SJCRH30 (cell line): Measurements from ENCODE around the gene RARB. TPM values are rescaled to one million over a fixed set of nuclear protein-coding genes. Genes with fewer than 3 reads are reported as not detected.
A peak's percentile ranks its signal among the peaks of the same experiment; 100 is the strongest.

ENCODE experiments used
- DNase-seq, 2 experiments: peaks; one replicate each; pipeline ENCODE4 v3.0.0-alpha.2; 2015 to 2020
- H3K27ac ChIP-seq: fragments of 250-450 bp; sonication (Bioruptor Pico); 2 replicates; pipeline ENCODE4 v1.5.1; 2020; ENCODE audit warnings: mild to moderate bottlenecking, moderate library complexity
- H3K27me3 ChIP-seq: fragments of 250-450 bp; sonication (Bioruptor Pico); 2 replicates; pipeline ENCODE4 v1.5.1; 2020; ENCODE audit warnings: mild to moderate bottlenecking, moderate library complexity
- H3K36me3 ChIP-seq: fragments of 250-450 bp; sonication (Bioruptor Pico); 2 replicates; pipeline ENCODE4 v1.5.1; 2020; ENCODE audit warnings: mild to moderate bottlenecking, moderate library complexity
- H3K4me1 ChIP-seq: fragments of 250-450 bp; sonication (Bioruptor Pico); 2 replicates; pipeline ENCODE4 v1.5.1; 2020; ENCODE audit warnings: mild to moderate bottlenecking, moderate library complexity
- H3K4me3 ChIP-seq: fragments of 250-450 bp; sonication (Bioruptor Pico); 2 replicates; pipeline ENCODE4 v1.5.1; 2020; ENCODE audit warnings: mild to moderate bottlenecking, moderate library complexity
- H3K9me3 ChIP-seq: fragments of 250-450 bp; sonication (Bioruptor Pico); replicated peaks from 2 replicates; pipeline ENCODE4 v1.5.1; 2020; ENCODE audit warnings: mild to moderate bottlenecking, moderate library complexity
- total RNA-seq: library from RNA; depleted of rRNA; stranded (reverse); fragments of >200 nt; shearing (Covaris generic); gene quantifications from 2 replicates; pipeline ENCODE4 v1.2.3, GENCODE V29; 2014

The RARB gene
- total RNA-seq, 1 experiment from 2014 or later = 0.18 TPM

DNA sequence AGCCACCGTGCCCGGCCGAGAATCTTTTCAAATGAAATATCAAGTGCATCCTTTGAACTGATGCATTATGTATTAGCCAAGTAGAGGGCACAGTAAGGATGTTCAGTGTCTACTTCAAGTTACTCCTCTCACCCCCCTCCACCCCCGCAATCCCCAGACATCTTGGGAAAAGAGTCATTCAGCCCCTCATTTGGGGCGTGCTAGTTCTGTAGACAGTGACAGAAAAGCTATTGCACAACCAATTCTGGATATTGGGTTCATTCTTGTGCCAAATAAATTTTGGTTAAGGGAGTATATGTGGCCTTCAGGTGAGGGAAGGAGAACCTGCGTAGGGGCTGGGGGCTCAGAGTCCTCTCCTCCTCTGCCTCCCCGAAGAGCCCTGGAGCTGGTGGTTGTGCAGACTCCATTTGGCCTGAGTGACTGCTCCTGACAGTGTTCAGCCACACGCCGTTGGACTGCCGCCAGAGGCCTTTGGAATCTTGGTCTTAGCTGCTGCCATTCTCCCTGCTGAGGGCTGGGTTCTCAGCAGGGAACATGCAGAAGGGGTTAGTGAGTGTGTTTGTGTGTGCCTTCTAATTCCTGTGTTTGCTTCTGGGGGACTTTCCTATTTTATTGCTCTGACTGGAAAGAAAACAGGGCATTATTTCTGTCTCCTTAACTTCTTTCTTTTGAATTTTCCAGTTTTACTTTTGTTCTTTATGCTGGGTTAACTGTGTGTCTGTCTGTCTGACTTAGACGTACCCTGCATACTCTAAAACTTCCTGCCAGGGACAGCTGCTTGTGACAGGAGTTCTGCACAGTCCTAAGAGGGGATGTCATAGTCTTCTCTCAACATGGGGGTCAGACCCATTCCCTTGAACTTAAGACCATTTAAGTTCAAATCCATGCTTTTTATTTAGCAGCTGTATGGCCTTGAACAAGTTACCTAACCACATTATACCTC is 21.0 kb downstream of the RARB start:
- no peaks in the 10 kb centered on the region for H3K9me3 ChIP-seq
- H3K27ac ChIP-seq = no peak overlapping the region
- no peaks in the 10 kb centered on the region for H3K4me1 ChIP-seq
- peak; percentile 57 to 63 for DNase-seq
- no peaks in the 10 kb centered on the region for H3K36me3 ChIP-seq
- H3K4me3 ChIP-seq = no peak overlapping the region
- H3K27me3 ChIP-seq = peaks cover 12% of the 10 kb centered on the region; the same call in 1 of the 2 replicates

- Histone ChIP-seq H3K36me3 (no peaks in the 10 kb centered on the region), H3K4me1 (no peaks in the 10 kb centered on the region), H3K4me3 (no peak overlapping the region), H3K27ac (no peak overlapping the region), H3K9me3 (no peaks in the 10 kb centered on the region), H3K27me3 (peaks cover 16% of the 10 kb centered on the region; the same call in 1 of the 2 replicates)
- no peak for DNase-seq
Measured at GRCh38 chr3:25449857-25450256, 21.8 kb downstream of the RARB start.

DNA sequence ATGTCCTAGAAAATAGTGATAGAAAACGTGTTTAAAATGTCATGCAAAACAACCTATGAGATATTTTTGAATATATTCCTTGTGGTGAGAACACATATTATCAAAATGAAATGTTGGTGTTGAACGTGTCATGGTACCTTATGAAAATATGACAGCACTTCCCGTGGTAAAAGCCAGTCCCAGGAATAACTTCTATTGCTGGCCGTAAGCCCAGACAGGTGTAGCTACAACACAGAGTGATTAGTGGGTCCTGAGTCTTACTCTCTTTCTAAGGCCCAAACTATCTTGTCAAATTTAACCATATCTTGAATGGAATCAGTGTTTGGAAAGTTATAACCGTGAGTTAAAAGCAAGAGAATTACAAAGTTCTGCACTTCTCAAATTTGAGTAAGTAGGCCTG is 24.1 kb downstream of the RARB start:
- no peak for DNase-seq
- H3K27ac ChIP-seq = no peak overlapping the region
- H3K4me1 ChIP-seq = no peaks in the 10 kb centered on the region

DNA sequence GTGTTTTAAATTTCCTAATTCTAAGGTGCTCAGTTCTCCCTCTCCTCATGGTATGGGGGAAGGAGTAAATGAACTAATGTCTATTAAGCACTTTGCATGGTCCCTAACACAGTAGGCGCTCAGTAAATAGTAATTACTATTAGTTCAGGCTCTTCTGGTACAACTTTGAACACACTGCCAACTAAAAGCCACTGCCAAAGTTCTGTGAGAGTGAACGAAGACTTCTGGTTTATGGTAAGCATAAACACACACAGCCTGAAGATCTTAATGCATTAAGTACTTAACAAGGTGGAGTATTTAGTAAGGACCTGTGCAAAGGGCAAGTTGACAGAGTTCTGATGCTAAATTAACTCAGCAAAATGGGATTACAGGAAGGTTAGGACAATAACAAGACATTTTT is 24.7 kb downstream of the RARB start:
- Histone ChIP-seq H3K27me3 (peaks cover 16% of the 10 kb centered on the region; the same call in 1 of the 2 replicates), H3K4me3 (no peak overlapping the region), H3K4me1 (no peaks in the 10 kb centered on the region), H3K9me3 (no peaks in the 10 kb centered on the region), H3K27ac (no peak overlapping the region), H3K36me3 (no peaks in the 10 kb centered on the region)
- DNase-seq = no peak

More for the DNA sequence above, 24.1 kb downstream of the RARB start:
- H3K4me3 ChIP-seq = no peak overlapping the region
- H3K9me3 ChIP-seq = no peaks in the 10 kb centered on the region
- H3K36me3 ChIP-seq = no peaks in the 10 kb centered on the region
- H3K27me3 ChIP-seq = peaks cover 16% of the 10 kb centered on the region; the same call in 1 of the 2 replicates

DNA sequence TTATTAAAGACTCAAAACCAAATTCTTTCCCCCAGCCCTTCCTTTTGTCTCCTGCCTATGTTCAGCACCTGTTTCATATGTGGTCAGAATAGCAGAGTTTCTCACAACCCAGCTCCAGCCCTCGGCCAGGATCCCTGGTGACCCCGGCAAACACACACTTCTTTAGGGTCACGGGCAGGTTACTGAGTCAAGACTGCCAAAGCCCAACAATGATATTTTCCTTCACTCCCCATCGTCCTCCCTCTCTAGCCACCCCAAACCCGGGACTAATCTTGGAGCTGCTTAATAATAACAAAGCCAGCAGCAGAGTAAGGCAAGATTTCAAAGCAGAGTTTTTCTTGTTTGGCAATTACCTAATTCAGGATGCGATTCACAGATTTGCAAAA is 25.5 kb downstream of the RARB start:
- no peak overlapping the region for H3K27ac ChIP-seq
- no peak for DNase-seq
- no peaks in the 10 kb centered on the region for H3K36me3 ChIP-seq
- no peaks in the 10 kb centered on the region for H3K4me1 ChIP-seq
- no peaks in the 10 kb centered on the region for H3K9me3 ChIP-seq
- H3K27me3 ChIP-seq = peaks cover 16% of the 10 kb centered on the region; the same call in 1 of the 2 replicates
- H3K4me3 ChIP-seq = no peak overlapping the region

- Histone ChIP-seq H3K27ac (no peak overlapping the region), H3K4me3 (no peak overlapping the region), H3K4me1 (no peaks in the 10 kb centered on the region), H3K36me3 (no peaks in the 10 kb centered on the region), H3K9me3 (no peaks in the 10 kb centered on the region), H3K27me3 (peaks cover 16% of the 10 kb centered on the region; the same call in 1 of the 2 replicates)
- DNase-seq = no peak
Measured at GRCh38 chr3:25454005-25454927, 26.2 kb downstream of the RARB start.

DNA sequence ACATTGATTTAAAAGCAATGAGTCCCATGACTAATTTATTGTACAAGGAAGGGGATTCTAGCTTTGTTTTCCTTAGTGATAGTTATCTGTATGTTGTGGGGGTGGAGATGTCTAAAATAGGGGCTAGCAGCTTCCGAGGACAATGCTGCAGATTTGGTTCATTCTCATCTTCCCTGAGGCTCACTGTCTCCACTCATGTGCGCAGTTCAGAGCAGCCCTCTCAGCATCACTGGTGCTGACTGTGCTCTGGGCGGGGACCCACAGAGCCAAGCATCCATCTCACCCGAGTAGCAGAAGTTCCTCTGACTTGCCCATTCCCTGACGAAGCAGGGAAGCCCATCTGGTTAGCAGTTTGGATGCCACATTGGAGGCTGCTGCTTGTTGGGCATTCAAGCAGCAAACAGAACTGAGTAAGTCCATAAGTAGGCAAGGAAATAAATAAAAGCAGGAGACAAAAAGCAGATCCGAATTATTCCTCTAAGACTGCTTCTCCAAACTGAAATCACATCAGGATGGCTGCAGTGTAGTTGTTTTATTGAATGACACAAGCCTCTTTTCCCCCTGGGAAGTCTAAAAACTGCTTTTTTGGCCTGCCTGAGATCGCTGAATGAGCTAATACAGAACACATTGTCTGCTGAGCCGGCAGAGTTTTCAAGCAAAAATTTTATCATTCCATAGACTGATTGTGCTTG is 27.5 kb downstream of the RARB start:
- H3K27me3 ChIP-seq = peaks cover 16% of the 10 kb centered on the region; the same call in 1 of the 2 replicates
- no peaks in the 10 kb centered on the region for H3K36me3 ChIP-seq
- H3K27ac ChIP-seq = no peak overlapping the region
- H3K4me1 ChIP-seq = no peaks in the 10 kb centered on the region
- no peak overlapping the region for H3K4me3 ChIP-seq
- DNase-seq = no peak
- no peaks in the 10 kb centered on the region for H3K9me3 ChIP-seq

DNA sequence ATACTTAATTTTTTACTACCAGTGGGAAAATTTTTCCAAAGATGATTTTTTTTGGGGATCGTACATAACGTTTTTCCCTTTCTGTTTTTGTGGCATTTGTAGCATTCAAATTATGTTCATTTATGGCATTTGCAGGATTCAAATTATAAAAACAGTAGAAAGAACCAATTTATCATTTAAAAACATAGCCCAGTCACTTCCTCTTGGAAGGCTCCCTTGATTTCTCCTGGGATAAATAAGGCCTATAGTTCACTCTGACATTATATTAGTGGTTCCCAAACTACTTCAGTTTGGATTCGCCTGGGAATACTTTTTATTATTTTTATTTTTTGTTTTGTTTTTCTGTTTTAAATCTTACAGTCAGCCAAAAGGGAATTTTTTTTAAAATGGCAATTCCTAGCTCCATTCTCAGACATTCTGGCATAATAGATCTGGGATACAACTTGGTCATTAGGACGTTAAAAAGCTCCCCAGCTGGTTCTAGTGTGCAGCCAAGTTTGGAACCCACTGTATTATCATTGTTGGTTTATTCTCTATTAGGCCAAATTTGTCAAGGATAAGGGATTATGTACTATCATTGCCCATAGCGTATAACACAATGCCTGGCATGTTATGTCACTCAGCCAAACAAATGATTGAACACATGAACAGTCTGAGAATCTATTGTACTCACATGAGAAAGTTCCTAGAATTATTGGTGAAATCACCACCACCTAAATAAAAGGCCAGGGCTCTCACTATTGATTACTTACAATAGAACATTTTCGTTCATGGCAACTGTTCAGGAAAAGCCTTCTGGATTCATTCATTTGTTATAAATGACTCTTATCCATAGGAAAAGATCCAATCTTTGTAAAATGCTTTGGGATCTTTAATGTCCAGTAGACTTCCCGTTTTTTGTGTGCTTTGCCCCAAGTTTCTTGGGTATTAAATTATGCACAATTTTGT is 28.9 kb downstream of the RARB start:
- no peak for DNase-seq
- Histone ChIP-seq H3K4me1 (no peaks in the 10 kb centered on the region), H3K4me3 (no peak overlapping the region), H3K27me3 (peaks cover 16% of the 10 kb centered on the region; the same call in 1 of the 2 replicates), H3K27ac (no peak overlapping the region), H3K36me3 (no peaks in the 10 kb centered on the region), H3K9me3 (0 out of 2 replicates have a peak, but pooled peaks cover 2% of the 10 kb centered on the region)

GRCh38 chr3:25457671-25458419 is 29.8 kb downstream of the RARB start:
- Histone ChIP-seq H3K36me3 (no peaks in the 10 kb centered on the region), H3K27me3 (peaks cover 9% of the 10 kb centered on the region; the same call in 1 of the 2 replicates), H3K4me1 (no peaks in the 10 kb centered on the region), H3K9me3 (0 out of 2 replicates have a peak, but pooled peaks cover 3% of the 10 kb centered on the region), H3K4me3 (no peak overlapping the region), H3K27ac (no peak overlapping the region)
- no peak for DNase-seq

DNA sequence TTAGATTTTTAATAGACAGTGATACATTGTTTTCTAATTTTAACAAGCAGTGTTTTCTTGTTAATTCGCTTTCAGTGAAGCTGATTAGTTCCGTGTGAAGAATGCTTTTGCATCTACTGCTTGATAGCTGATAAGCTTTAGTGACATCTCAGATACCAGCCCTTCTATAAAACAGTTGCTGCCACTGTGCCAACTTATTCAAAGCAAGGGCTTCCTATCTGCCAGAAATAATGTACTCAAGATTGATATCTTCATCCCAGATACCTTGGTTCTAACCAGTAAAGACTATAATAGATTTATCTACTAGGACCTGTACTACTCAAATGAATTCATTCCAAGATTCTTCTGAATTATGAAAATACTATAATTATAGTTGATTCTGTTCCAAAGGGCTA is 30.4 kb downstream of the RARB start:
- H3K9me3 ChIP-seq = 0 out of 2 replicates have a peak, but pooled peaks cover 3% of the 10 kb centered on the region
- no peak overlapping the region for H3K27ac ChIP-seq
- H3K4me1 ChIP-seq = no peaks in the 10 kb centered on the region
- no peak for DNase-seq
- H3K27me3 ChIP-seq = 0 out of 2 replicates have a peak, but pooled peaks cover 8% of the 10 kb centered on the region
- no peaks in the 10 kb centered on the region for H3K36me3 ChIP-seq
- no peak overlapping the region for H3K4me3 ChIP-seq

GRCh38 chr3:25460751-25461150 is 32.7 kb downstream of the RARB start:
- Histone ChIP-seq H3K9me3 (0 out of 2 replicates have a peak, but pooled peaks cover 3% of the 10 kb centered on the region), H3K36me3 (no peaks in the 10 kb centered on the region), H3K27ac (no peak overlapping the region), H3K4me1 (no peaks in the 10 kb centered on the region), H3K27me3 (0 out of 2 replicates have a peak, but pooled peaks cover 4% of the 10 kb centered on the region), H3K4me3 (no peak overlapping the region)
- no peak for DNase-seq

DNA sequence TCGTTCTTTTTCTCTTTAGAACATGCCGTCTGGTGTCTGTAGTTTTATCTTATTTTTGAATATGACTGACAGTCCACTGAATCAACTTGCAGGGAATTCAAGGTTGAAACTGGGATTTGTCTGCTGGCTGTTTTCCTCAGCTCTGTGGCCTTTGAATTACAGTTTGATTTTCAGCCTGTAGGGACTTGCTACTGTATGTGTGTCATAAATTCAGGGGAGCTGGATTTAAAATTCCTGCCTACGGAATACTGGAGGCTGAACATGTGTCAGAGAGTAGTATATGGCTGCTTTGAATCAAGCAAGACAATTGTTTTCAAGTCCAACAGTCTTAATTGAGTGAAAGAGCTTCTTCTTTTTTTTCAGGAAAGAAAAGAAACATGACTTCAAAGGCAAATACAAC is 33.9 kb downstream of the RARB start:
- Histone ChIP-seq H3K4me1 (no peaks in the 10 kb centered on the region), H3K27ac (no peak overlapping the region), H3K36me3 (no peaks in the 10 kb centered on the region), H3K27me3 (0 out of 2 replicates have a peak, but pooled peaks cover 4% of the 10 kb centered on the region), H3K4me3 (no peak overlapping the region), H3K9me3 (0 out of 2 replicates have a peak, but pooled peaks cover 3% of the 10 kb centered on the region)
- DNase-seq = no peak

DNA sequence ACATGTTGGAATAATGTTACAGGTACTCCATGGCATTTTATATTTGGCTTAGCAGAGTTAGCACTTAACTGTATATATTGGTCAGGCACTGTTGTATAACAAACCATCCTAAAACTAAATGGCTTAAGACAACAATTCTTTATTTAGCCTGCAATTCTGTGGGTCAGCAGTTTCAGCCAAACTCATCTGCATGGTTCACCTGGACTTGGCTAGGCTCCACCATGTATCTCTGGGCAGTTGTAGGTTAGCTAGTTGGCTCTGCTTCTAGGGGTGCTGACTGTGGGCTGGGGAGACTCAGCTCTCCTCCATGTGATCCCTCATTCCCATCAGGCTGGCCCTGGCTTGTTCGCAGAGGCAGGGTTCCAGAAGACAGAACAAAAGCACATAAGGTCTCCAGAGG is 34.4 kb downstream of the RARB start:
- Histone ChIP-seq H3K4me1 (no peaks in the 10 kb centered on the region), H3K9me3 (0 out of 2 replicates have a peak, but pooled peaks cover 3% of the 10 kb centered on the region), H3K4me3 (no peak overlapping the region), H3K27me3 (0 out of 2 replicates have a peak, but pooled peaks cover 4% of the 10 kb centered on the region), H3K36me3 (no peaks in the 10 kb centered on the region), H3K27ac (no peak overlapping the region)
- no peak for DNase-seq
